Heart right ventricle (tissue), 16 donors: ENCODE results near the gene FANCC. TPM values are rescaled to one million over a fixed set of nuclear protein-coding genes. Genes with fewer than 3 reads are reported as not detected.
A peak's percentile ranks its signal among the peaks of the same experiment; 100 is the strongest.

Experiments
- ATAC-seq, 8 donors: fragments of 200-7000 bp; cut with Tn5 transposase; one replicate each; pipeline ENCODE4 v1.9.1; 2020; ENCODE audit warnings: mild to moderate bottlenecking in 8 of 8, moderate library complexity in 8 of 8, moderate number of reproducible peaks in 1 of 8
- DNase-seq, 2 donors: peaks; one replicate each; pipeline ENCODE4 v3.0.0-alpha.2; 2020
- H3K27ac ChIP-seq, 10 donors: fragments of 200-600 bp; sonication (generic) in 2 of 10; one replicate each; pipeline versions ENCODE4 v1.5.0 to v1.8.0; 2020 to 2022; ENCODE audit warnings: mild to moderate bottlenecking in 3 of 10
- H3K27me3 ChIP-seq, 7 donors: fragments of 200-600 bp; one replicate each; pipeline ENCODE4 v1.8.0; 2021 to 2022; ENCODE audit warnings: mild to moderate bottlenecking in 2 of 7
- H3K36me3 ChIP-seq, 9 donors: fragments of 200-600 bp; sonication (generic) in 1 of 9; one replicate each; pipeline versions ENCODE4 v1.5.0 to v1.8.0; 2020 to 2022; ENCODE audit warnings: mild to moderate bottlenecking in 2 of 9
- H3K4me1 ChIP-seq, 9 donors: fragments of 200-600 bp; sonication (generic) in 1 of 9; one replicate each; pipeline versions ENCODE4 v1.5.0 to v1.8.0; 2020 to 2022; ENCODE audit warnings: mild to moderate bottlenecking in 4 of 9
- H3K4me3 ChIP-seq, 10 donors: fragments of 200-600 bp; sonication (generic) in 2 of 10; one replicate each; pipeline versions ENCODE4 v1.5.0 to v1.8.0; 2020 to 2022; ENCODE audit warnings: mild to moderate bottlenecking in 7 of 10, moderate library complexity in 2 of 10
- H3K9me3 ChIP-seq, 11 donors: fragments of 200-600 bp in 10 of 11; sonication (generic) in 2 of 11; one replicate each; pipeline versions ENCODE4 v1.5.0 to v1.8.0; 2013 to 2022; ENCODE audit warnings: mild to moderate bottlenecking in 2 of 11, control low read depth in 1 of 11, moderate library complexity in 1 of 11
- WGBS, 2 donors: extraction: QIAGEN DNeasy Blood & Tissue Kit; methylation state at CpG; one replicate each; pipeline ENCODE4 v1.1.7; 2013; ENCODE audit warnings: inconsistent platforms in 1 of 2; 5-methylcytosine and 5-hydroxymethylcytosine counted together
- intact Hi-C, 10 donors: fragments of 100-400 bp; cut with DNase I; formaldehyde crosslinking; loops; one replicate each; pipeline versions ENCODE4 v1.11.1 to v1.14.2; 2022
- polyA plus RNA-seq, 2 donors: library from polyadenylated mRNA; stranded (reverse); fragments of 200-250 nt; gene quantifications; one replicate each; pipeline ENCODE4 v1.2.3, GENCODE V29; 2013
- total RNA-seq, 10 donors: library from RNA; stranded (reverse); fragmentation: NEBNext Ultra II Directional in 3 of 10; extraction: Animal tissue kit (Norgen Biotek cat#: 25700) in 3 of 10; gene quantifications; one replicate each; pipeline versions ENCODE4 v1.2.1 to v1.2.4, GENCODE V29; 2021 to 2023
- TF ChIP-seq, protein P1 (sequence below), 9 donors: fragments of 200-600 bp; sonication (generic) in 2 of 9; IDR thresholded peaks; one replicate each; pipeline versions ENCODE4 v1.5.0 to v1.8.0; 2021 to 2022; ENCODE audit warnings: antibody characterized with exemption in 9 of 9, mild to moderate bottlenecking in 5 of 9, moderate library complexity in 1 of 9
- donor health status: Arrhythmogenic right ventricular cardiomyopathy.
- donor health status: ischemic (EF 13 %, LVEDD 7.1; RV severe dilation, severe dysfunction).
- donor health status: healthy with polysubstance abuse.
- donor health status: DM: no; HTN: yes; CAD: no.
- donor health status: DM: no; HTN: no; CAD: no.
- donor health status: ischemic (EF 25% LVEDD 6.9; RV normal size, moderate dysfunction).
- donor health status: ischemic (EF 25% LVEDD 5.7; RV mildly dilated, moderate dysfunction).
- donor health status: healthy.
- donor health status: DM: yes; HTN: yes; CAD: no.
- donor health status: Ischemic cardiomyopathy.
- donor health status: ischemic (EF 35%, LVEDD 5.7; RV mildly dilated, moderate dysfunction).
- donor health status: nonischemic (EF 11% LVEDD 7.7; RV severe dilation, severe dysfunction).
- donor health status: DM: yes; HTN: yes; CAD: no.
- donor health status: PGD.
- donor health status: ischemic (EF 29% LVEDD 5.4; RV normal size, mild dysfunction).
- donor health status: nonischemic (EF 23%, LVEDD 6.1; RV moderate dilation, normal function).

The FANCC gene
- total and polyA plus RNA-seq, 12 donors: 2.9 to 6.8 (median 4.3) TPM

GRCh38 chr9:95107976-95108375 is 209.5 kb downstream of the FANCC start:
- peak overlapping the region in 4 of 10 donors; percentile 2 to 62 (median 30) for H3K27ac ChIP-seq
- peaks cover 0 to 87% (median 40%) of the 10 kb centered on the region in 9 donors for H3K36me3 ChIP-seq
- no peak overlapping the region for H3K4me3 ChIP-seq
- TF ChIP-seq, protein P1, sequence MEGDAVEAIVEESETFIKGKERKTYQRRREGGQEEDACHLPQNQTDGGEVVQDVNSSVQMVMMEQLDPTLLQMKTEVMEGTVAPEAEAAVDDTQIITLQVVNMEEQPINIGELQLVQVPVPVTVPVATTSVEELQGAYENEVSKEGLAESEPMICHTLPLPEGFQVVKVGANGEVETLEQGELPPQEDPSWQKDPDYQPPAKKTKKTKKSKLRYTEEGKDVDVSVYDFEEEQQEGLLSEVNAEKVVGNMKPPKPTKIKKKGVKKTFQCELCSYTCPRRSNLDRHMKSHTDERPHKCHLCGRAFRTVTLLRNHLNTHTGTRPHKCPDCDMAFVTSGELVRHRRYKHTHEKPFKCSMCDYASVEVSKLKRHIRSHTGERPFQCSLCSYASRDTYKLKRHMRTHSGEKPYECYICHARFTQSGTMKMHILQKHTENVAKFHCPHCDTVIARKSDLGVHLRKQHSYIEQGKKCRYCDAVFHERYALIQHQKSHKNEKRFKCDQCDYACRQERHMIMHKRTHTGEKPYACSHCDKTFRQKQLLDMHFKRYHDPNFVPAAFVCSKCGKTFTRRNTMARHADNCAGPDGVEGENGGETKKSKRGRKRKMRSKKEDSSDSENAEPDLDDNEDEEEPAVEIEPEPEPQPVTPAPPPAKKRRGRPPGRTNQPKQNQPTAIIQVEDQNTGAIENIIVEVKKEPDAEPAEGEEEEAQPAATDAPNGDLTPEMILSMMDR (IDR thresholded peaks at IDR 0.05): no peak
- H3K4me1 ChIP-seq: peaks cover 8 to 77% (median 20%) of the 10 kb centered on the region in 9 donors
- H3K27me3 ChIP-seq: no peaks in the 10 kb centered on the region
- ATAC-seq: no peak
- intact Hi-C loops: no loop called here
- no peak for DNase-seq
- 90% methylated on average over 14 of the region's 14 CpGs for WGBS, 2 donors
- H3K9me3 ChIP-seq: no peaks in the 10 kb centered on the region

GRCh38 chr9:95107001-95107749 is 210.3 kb downstream of the FANCC start:
- peaks cover 0 to 79% (median 36%) of the 10 kb centered on the region in 9 donors for H3K36me3 ChIP-seq

GRCh38 chr9:95105519-95106287 is 211.8 kb downstream of the FANCC start:
- Histone ChIP-seq H3K36me3 (peaks cover 0 to 76% (median 26%) of the 10 kb centered on the region in 9 donors), H3K27ac (peak overlapping the region in 3 of 10 donors; percentile 19 to 62 (median 25)), H3K4me3 (no peak overlapping the region), H3K4me1 (peaks cover 16 to 94% (median 43%) of the 10 kb centered on the region in 9 donors), H3K9me3 (no peaks in the 10 kb centered on the region), H3K27me3 (no peaks in the 10 kb centered on the region)
- intact Hi-C loops: no loop called here
- WGBS, 2 donors: 78 to 82% methylated on average over 13 of the region's 13 CpGs
- DNase-seq (no peak), ATAC-seq (no peak)
- TF ChIP-seq, protein P1 (IDR thresholded peaks at IDR 0.05): no peak

More at GRCh38 chr9:95107001-95107749, 210.3 kb downstream of the FANCC start:
- ATAC-seq (no peak), DNase-seq (peak in 1 of 2 donors; percentile 60)
- no peaks in the 10 kb centered on the region for H3K9me3 ChIP-seq
- TF ChIP-seq, protein P1 (IDR thresholded peaks at IDR 0.05): no peak
- 82 to 84% methylated on average over 18 of the region's 18 CpGs for WGBS, 2 donors
- peak overlapping the region in 3 of 10 donors; percentile 25 to 62 (median 52) for H3K27ac ChIP-seq
- H3K27me3 ChIP-seq: no peaks in the 10 kb centered on the region
- peaks cover 9 to 85% (median 28%) of the 10 kb centered on the region in 9 donors for H3K4me1 ChIP-seq
- intact Hi-C loops: no loop called here
- H3K4me3 ChIP-seq: no peak overlapping the region

DNA sequence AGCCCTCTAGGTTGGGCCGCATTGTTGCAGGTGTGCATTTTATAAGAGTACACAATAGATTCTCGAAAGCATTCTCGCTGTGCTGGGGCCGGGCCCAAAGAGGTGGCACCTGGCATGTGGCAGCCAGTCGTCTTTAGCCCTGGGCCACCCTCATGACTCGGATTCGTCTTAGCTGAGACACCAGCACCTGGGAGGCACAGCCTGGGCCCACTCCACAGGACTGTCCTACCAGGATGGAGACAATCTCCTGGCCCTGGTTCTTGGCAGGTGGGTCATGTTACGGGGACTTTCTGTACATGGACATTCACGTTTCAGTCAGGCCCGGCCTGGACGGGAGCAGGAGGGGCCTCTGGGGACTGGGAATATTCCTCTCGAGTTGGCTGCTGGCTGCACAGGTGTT is 212.5 kb downstream of the FANCC start:
- DNase-seq (no peak), ATAC-seq (peak in 2 of 8 donors; percentile 3 to 20)
- intact Hi-C loops: no loop called here
- Histone ChIP-seq H3K27me3 (no peaks in the 10 kb centered on the region), H3K9me3 (no peaks in the 10 kb centered on the region), H3K4me1 (peaks cover 16 to 95% (median 50%) of the 10 kb centered on the region in 9 donors), H3K4me3 (no peak overlapping the region), H3K27ac (peak overlapping the region in 4 of 10 donors; percentile 19 to 65 (median 44)), H3K36me3 (peaks cover 0 to 76% (median 18%) of the 10 kb centered on the region in 9 donors)
- 68 to 76% methylated on average over 12 of the region's 12 CpGs for WGBS, 2 donors
- TF ChIP-seq, protein P1 (IDR thresholded peaks at IDR 0.05): no peak
